ENCODE measurements around the gene DELE1.

The DELE1 gene

GRCh38 chr5:141940695-141941271 is 17.1 kb downstream of the DELE1 start:
- H3K4me3 ChIP-seq (ENCODE audit: low read length): no peak overlapping the region
- TF ChIP-seq CTCF (IDR thresholded peaks at IDR 0.05; ENCODE audit: insufficient read depth, low read depth, low read length, missing control alignments): no peak
- no peak for DNase-seq (ENCODE audit: low read depth)

GRCh38 chr5:141941307-141941706 is 17.6 kb downstream of the DELE1 start:
- no peak overlapping the region for H3K4me3 ChIP-seq (ENCODE audit: low read length)
- no peak for TF ChIP-seq CTCF (IDR thresholded peaks at IDR 0.05; ENCODE audit: insufficient read depth, low read depth, low read length, missing control alignments)
- DNase-seq (ENCODE audit: low read depth): peak; percentile 17

- no peak for DNase-seq (ENCODE audit: low read depth)
- H3K4me3 ChIP-seq (ENCODE audit: low read length): no peak overlapping the region
- TF ChIP-seq CTCF (IDR thresholded peaks at IDR 0.05; ENCODE audit: insufficient read depth, low read depth, low read length, missing control alignments): no peak
Measured at GRCh38 chr5:141941779-141942178, 18.1 kb downstream of the DELE1 start.

GRCh38 chr5:141942185-141942857 is 18.6 kb downstream of the DELE1 start:
- H3K4me3 ChIP-seq (ENCODE audit: low read length): no peak overlapping the region
- no peak for TF ChIP-seq CTCF (IDR thresholded peaks at IDR 0.05; ENCODE audit: insufficient read depth, low read depth, low read length, missing control alignments)
- no peak for DNase-seq (ENCODE audit: low read depth)

GRCh38 chr5:141944076-141944475 is 20.4 kb downstream of the DELE1 start:
- DNase-seq (ENCODE audit: low read depth): peak; percentile 83
- no peak overlapping the region for H3K4me3 ChIP-seq (ENCODE audit: low read length)
- no peak for TF ChIP-seq CTCF (IDR thresholded peaks at IDR 0.05; ENCODE audit: insufficient read depth, low read depth, low read length, missing control alignments)

GRCh38 chr5:141945511-141946051 is 21.9 kb downstream of the DELE1 start:
- no peak overlapping the region for H3K4me3 ChIP-seq (ENCODE audit: low read length)
- TF ChIP-seq CTCF (IDR thresholded peaks at IDR 0.05; ENCODE audit: insufficient read depth, low read depth, low read length, missing control alignments): no peak
- peak; percentile 46 for DNase-seq (ENCODE audit: low read depth)

All from epithelial cell of esophagus (primary cell).